ENCODE data around the gene KHDC3L.

KHDC3L gene

GRCh38 chr6:73339340-73339739, 23.1 kb upstream of the KHDC3L start:
- H3K27me3 ChIP-seq: no peaks in the 10 kb centered on the region

GRCh38 chr6:73340048-73340447, 22.4 kb upstream of the KHDC3L start:
- Histone ChIP-seq H3K27me3 (no peaks in the 10 kb centered on the region), H3K4me1 (no peaks in the 10 kb centered on the region), H3K9me3 (no peaks in the 10 kb centered on the region), H3K36me3 (no peaks in the 10 kb centered on the region), H3K4me3 (ENCODE audit: low read depth, low read length) (no peak overlapping the region)
- TF ChIP-seq, protein P1, sequence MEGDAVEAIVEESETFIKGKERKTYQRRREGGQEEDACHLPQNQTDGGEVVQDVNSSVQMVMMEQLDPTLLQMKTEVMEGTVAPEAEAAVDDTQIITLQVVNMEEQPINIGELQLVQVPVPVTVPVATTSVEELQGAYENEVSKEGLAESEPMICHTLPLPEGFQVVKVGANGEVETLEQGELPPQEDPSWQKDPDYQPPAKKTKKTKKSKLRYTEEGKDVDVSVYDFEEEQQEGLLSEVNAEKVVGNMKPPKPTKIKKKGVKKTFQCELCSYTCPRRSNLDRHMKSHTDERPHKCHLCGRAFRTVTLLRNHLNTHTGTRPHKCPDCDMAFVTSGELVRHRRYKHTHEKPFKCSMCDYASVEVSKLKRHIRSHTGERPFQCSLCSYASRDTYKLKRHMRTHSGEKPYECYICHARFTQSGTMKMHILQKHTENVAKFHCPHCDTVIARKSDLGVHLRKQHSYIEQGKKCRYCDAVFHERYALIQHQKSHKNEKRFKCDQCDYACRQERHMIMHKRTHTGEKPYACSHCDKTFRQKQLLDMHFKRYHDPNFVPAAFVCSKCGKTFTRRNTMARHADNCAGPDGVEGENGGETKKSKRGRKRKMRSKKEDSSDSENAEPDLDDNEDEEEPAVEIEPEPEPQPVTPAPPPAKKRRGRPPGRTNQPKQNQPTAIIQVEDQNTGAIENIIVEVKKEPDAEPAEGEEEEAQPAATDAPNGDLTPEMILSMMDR (IDR thresholded peaks at IDR 0.05; ENCODE audit: low read depth, low read length): no peak
- DNase-seq: no peak

More at GRCh38 chr6:73339340-73339739, 23.1 kb upstream of the KHDC3L start:
- H3K4me3 ChIP-seq (ENCODE audit: low read depth, low read length): no peak overlapping the region
- DNase-seq: no peak
- TF ChIP-seq, protein P1 (IDR thresholded peaks at IDR 0.05; ENCODE audit: low read depth, low read length): no peak
- H3K36me3 ChIP-seq: no peaks in the 10 kb centered on the region
- H3K4me1 ChIP-seq: no peaks in the 10 kb centered on the region
- H3K9me3 ChIP-seq: no peaks in the 10 kb centered on the region

DNA sequence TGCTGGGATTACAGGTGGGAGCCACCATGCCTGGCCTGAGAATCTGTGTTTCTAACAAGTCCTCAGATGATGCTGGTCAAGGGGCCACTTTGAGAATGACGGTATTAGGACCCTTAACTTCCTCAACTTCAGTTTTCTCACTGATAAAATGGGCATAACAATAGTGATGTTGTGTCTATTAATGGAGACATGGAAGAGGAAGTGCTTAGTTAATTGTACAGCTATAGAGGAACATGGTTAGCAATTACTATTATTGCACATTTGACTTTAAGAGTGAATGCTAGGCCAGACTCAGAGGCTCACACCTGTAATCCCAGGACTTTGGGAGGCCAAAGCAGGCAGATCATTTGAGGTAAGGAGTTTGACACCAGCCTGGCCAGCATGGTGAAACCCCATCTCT, 21.1 kb upstream of the KHDC3L start:
- no peak for DNase-seq
- Histone ChIP-seq H3K27me3 (no peaks in the 10 kb centered on the region), H3K4me1 (no peaks in the 10 kb centered on the region), H3K36me3 (no peaks in the 10 kb centered on the region), H3K4me3 (ENCODE audit: low read depth, low read length) (no peak overlapping the region), H3K9me3 (no peaks in the 10 kb centered on the region)
- TF ChIP-seq, protein P1 (IDR thresholded peaks at IDR 0.05; ENCODE audit: low read depth, low read length): no peak

DNA sequence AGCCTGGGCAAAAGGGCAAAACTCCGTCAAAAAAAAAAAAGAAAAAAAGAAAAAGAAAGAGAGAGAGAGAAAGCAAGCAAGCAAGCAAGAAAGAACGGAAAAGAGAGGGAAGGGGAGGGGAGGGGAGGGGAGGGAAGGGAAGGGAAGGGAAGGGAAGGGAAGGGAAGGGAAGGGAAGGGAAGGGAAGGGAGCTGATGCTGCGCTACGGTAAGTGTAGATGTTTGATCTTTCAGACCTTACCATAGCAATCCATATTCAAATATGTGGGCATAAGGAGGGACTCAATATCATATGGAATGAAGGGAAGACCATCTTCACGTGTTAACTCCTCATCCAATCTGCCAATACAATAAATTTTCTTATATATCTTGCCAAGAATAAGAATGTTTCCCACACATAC, 20.3 kb upstream of the KHDC3L start:
- TF ChIP-seq, protein P1 (IDR thresholded peaks at IDR 0.05; ENCODE audit: low read depth, low read length): no peak
- no peaks in the 10 kb centered on the region for H3K27me3 ChIP-seq
- H3K4me1 ChIP-seq: no peaks in the 10 kb centered on the region
- DNase-seq: no peak
- no peaks in the 10 kb centered on the region for H3K9me3 ChIP-seq
- H3K36me3 ChIP-seq: no peaks in the 10 kb centered on the region
- H3K4me3 ChIP-seq (ENCODE audit: low read depth, low read length): no peak overlapping the region

DNA sequence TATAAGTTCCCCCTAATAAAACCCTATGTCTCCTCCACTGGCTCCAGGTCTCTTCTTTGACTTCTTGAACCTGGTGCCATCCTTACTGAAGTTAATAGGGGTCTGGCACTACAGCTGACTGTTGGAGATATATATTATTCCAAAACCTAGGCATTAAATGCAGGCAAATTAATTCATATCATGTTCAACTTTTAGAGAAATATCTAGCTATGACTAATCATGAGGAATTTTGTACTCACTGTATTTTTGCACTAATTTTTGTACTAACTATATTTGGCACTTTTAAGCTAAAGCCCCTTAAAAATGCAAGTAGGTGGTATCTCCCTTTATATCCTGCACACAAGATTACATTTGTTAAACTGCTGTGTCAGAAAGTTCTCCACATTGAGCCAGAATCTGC, 19.3 kb upstream of the KHDC3L start:
- Histone ChIP-seq H3K36me3 (no peaks in the 10 kb centered on the region), H3K4me1 (no peaks in the 10 kb centered on the region), H3K9me3 (no peaks in the 10 kb centered on the region), H3K27me3 (no peaks in the 10 kb centered on the region), H3K4me3 (ENCODE audit: low read depth, low read length) (no peak overlapping the region)
- TF ChIP-seq, protein P1 (IDR thresholded peaks at IDR 0.05; ENCODE audit: low read depth, low read length): no peak
- no peak for DNase-seq

GRCh38 chr6:73348550-73349204, 13.8 kb upstream of the KHDC3L start:
- no peaks in the 10 kb centered on the region for H3K9me3 ChIP-seq
- DNase-seq: no peak
- H3K27me3 ChIP-seq: no peaks in the 10 kb centered on the region
- no peaks in the 10 kb centered on the region for H3K4me1 ChIP-seq
- no peak overlapping the region for H3K4me3 ChIP-seq (ENCODE audit: low read depth, low read length)
- TF ChIP-seq, protein P1 (IDR thresholded peaks at IDR 0.05; ENCODE audit: low read depth, low read length): no peak
- H3K36me3 ChIP-seq: no peaks in the 10 kb centered on the region
